HG03439 (cell line): ENCODE measurements around the gene MNT.

Experiments
- ATAC-seq: cut with Tn5 transposase; IDR thresholded peaks from one replicate; pipeline ENCODE4 v1.9.1; 2021; ENCODE audit warnings: mild to moderate bottlenecking, moderate library complexity; ENCODE audit not compliant: unreplicated experiment

The MNT gene

DNA sequence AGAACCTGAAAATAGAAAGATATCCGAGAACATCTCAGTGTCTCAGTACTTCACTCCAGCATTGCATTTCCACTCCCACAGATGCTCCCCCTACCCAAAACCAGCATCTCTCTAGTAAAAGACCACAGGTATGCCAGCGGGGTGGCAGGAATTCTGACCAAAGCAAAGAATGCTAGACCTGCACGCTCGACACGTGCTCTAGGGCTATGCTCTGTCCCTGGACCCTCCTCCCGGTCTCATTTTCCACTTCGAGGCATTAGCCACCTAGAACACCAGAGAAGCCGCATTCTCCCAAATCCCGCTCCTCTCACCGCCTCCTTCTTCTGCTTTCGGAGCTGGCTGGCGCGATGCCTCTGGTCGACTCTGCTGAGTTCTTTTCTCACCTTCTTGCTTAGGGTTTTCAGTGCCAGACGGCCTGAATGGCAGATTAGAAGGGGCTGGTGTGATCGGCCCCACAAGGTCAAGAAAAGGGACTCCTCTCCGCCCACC, 65.1 kb downstream of the MNT start:
- no peak for ATAC-seq
